Kidney glomerular epithelial cell (primary cell): ENCODE data around the gene GNG7.
A peak's percentile ranks its signal among the peaks of the same experiment; 100 is the strongest.
"Not testable (repeated sequence)": the region's sequence is repeated elsewhere in the genome, so short reads cannot be mapped to it uniquely, and the experiment has no call there.

ENCODE experiments used
- DNase-seq: peaks from one replicate; lab custom pipeline; 2025; lab: John Stamatoyannopoulos, UW

GNG7 gene

DNA sequence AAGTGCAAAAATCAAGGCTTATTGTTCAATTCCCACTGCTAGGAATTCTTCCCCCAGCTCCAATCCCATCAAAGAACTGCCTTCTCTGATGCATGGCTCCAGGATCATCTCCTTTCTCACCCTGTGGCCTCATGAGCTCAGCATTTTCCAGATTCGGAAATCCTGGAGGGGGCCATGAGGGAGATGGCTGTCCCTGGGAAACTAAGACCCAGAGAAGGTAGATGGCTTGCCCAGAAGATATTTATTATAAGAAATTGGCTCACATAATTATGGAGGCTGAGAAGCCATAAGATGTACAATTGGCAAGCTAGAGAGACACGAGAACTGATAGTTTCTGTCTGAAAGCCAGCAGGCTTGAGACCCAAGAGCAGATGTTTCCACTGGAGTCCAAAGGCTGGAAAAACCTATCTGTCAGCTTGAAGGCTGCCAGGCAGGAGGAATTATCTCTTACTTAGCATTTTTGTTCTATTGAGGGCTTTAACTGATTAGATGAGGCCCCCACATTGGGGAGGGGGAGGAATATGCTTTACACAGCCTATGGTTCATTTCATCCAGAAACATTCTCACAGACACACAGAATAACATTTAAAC, 168.0 kb downstream of the GNG7 start:
- DNase-seq, result no peak

DNA sequence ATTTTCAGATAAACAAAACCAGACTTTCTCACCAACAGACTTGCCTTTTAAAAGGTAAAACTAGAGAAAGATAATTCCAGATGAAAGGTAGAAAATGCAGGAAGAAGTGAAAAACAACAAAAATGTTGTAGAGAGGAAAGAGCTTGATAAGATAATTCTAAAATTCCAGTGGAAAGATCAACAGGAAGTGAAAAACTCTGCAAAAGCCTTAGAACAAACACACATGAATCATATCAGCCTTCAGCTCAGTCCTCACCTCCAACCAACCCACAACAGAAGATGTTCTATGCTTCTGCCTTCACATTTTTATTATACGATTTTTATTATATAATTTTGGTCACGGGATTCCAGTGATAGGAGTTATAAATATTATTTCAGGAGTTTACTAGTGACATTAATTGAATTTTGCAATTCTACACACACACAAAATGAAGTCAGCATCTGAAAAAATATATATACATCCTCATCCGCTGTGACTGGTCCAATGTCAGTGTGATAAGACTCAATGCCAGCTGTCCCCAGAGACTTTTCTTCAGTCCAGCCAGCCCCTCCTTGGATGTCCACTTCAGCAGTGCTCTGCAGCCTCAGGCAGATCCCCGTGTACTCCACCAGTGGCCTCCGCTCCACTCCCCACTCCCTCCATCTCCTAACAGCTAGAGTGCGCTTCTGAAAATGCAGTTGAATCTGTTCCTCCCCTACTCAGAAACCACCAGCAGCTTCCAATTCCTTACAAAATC, 168.6 kb downstream of the GNG7 start:
- no peak for DNase-seq

DNA sequence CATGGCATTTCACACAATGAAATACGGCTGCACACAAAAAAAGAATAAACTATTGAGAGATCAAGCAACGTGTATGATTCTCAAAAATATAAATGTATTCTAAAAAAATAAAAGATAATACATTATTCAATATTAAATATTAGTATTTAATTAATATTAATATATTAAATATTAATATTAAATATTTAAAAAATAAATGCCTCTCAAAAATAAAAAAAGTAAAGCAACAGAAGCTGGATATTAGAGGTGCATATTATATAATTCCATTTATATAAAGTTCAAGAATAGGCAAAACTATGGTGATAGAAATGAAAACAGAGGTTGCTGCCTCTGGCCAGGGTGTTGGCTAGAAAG, 169.4 kb downstream of the GNG7 start:
- no peak for DNase-seq

DNA sequence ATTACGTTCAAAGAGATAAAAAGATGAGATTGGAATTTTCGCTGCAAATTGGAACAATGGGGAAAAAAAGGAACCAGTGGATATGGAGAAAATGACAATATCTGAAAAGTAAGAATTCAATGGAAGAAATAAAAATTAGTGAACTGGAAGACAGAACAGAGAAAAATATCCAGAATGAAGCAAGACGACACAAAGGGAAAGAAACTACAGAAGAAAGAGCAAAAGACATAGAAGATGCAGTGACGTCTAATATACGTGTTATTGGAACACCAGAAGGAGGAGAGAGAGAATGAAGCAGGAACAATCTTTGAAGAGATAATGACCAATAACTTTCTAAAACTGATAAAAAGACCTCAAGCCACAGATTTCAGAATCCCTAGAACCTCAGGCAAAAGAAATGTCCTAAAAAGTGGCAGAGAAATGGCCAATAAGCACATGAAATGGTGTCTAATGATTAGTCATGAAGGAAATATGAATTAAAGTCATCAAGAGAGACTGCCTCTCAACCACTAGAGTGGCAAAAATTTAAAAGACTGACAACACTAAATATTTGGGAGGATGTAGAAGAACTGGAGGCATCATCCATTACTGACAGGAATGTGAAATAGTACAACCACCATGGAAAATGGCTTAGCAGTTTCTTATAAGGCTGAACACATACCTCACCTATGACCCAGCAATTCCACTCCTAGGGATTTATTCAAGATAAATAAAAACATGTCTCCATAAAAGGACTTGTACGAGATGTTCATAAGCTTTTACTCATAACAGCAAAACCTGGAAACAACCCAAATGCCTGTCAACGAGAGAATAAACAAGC, 170.0 kb downstream of the GNG7 start:
- peak; percentile 39 for DNase-seq

DNA sequence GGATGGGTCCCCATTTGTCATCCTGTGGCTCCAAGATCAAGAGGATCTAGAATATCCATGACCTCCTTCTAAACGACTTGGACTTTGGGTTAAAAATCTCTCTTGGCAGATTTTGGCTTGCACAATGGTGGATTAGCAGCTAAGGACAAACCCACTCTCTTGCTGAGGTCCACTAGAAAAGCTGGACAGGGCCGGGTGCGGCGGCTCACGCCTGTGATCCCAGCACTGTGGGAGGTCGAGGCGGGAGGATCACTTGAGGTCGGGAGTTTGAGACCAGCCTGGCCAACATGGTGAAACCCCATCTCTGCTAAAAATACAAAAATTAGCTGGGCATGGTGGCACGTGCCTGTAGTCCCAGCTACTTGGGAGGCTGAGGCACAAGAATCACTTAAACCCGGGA, 172.6 kb downstream of the GNG7 start:
- not testable (repeated sequence) for DNase-seq

DNA sequence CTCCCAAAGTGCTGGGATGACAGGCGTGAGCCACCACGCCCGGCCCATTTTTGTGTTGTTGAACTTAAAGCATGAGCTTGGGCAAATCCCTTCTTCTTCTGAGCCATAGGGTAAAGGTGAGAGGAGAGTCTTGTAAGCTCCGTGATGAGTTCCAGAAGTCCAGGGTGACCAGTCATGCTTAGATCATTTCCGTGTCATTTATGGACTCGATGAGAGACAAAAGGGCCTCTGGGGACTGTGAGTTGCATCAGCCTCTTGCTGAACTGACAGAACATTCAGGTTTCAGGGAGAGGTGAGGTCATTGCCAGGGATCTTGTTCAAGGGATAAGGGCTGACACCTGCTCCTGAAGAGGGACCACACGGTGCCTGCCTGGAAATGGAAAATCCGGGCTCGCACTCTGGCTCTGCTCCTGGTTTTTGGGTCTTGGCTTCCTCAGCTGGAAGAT, 173.0 kb downstream of the GNG7 start:
- no peak for DNase-seq

DNA sequence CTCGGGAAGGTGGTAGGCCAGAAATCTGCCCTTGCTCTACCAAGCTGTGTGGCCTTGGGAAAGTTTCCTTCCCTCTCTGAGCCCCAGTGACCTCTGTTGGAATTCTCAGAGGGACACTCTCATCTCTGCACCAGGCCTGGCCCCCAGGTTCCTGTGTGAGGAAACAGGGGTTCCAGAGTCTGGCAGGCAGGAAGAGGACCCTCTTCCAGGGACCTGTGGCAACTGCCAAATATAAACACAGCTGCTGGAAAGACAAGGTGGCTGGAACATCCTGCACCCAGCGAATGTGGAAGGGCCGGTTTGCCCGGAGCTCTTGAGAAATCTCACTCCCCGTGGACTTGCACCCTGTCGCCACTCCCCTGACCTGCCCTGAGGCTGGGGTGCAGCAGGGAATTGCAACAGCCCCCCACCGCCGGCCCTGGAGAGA, 173.8 kb downstream of the GNG7 start:
- DNase-seq, result no peak

DNA sequence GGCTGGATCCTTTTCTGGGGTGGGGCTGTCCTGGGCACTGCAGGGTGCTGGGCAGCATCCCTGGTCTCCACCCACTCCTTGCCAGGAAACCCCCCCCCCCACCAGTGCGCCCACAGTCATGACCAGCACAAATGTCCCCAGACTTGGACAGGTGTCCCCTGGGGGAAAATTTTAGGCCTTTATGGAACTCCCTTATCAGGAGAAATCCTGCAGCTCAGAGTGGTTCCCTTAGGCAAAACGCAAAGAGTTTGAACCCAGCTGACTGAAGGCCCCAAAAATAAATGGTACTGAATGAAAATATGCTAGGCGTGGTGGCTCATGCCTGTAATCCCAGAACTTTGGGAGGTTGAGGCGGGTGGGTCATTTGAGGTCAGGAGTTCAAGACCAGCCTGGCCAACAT, 174.8 kb downstream of the GNG7 start:
- no peak for DNase-seq

DNA sequence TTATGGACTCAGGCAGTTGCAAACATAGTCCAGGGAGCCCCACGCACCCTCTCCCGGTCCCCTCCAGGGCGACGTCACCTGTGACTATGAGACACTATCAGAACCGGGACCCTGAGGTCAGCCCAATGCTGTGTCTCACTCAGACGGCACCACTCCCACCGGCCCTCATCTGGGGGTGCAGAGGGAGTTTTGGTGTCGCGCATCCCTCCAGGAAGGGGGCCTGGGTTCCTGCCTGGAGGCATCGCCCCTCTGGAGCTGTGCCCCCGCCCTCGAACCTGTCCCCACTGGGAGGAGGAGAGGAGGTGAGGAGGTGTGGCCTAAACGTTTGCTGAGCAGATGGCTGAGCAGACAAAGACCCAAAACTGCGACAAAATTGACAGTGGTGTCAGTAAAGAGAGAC, 175.3 kb downstream of the GNG7 start:
- DNase-seq, result no peak

DNA sequence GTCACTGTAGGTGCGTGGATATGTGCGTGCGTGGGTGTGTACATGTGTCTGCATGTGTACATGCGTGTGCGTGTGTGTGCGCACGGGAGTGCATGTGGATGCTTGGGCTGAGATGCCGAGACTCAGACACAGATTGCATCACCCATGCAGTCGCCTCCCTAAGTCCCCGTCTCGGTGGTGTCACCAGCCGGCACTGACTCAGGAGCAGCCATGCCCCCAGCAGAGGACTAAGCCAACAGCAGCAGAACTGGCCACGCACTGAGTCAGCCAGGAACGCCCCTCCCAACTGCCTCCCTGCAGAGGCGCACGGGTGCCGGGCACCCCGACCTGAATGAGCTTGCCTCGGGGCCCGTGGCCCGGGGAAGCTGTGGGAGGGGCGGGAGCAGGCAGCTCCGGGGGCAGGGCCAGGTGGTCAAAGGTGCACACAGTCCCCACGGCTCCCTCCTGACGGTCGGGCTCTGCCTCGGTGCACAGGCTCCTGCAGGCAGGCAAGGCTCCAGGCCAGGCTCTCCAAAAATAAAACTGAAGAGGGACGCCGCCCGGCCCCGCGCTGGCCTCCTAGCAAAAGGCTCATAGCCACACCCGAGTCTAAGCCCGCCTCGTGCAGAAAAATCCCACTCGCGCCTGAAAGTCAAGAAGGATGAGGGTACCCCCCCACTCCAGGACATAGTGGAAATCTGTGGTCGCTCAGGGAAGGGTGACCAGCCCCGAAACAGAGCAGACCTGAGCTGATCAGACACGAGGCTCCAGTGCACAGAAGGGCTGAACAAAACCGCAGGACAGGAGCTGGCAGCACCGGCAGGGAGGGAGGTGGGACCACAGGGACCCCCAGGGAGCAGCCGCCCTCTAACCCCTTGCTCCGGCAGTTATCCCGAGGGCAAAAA, 177.4 kb downstream of the GNG7 start:
- peak; percentile 62 for DNase-seq

DNA sequence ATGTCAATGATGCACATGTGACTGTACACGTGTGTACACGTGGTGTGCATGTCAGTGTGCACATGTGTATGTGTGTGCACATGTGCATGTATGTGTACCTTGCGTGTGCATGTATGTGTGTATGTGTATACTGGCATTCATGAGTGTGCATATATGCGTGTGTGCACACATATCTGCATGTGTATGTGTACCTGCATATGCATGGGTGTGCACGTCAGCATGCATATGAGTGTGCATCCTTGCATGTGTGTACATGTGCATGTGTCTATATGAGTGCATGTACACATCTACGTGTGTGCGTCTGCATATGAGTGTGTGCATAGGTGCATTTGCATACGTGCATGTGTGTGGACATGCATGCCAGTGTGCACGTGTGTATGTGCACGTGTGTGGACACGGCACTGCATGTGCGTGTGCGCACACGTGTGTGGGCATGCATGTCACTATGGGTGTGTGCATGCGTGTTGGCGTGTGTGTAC, 178.1 kb downstream of the GNG7 start:
- DNase-seq, result no peak

DNA sequence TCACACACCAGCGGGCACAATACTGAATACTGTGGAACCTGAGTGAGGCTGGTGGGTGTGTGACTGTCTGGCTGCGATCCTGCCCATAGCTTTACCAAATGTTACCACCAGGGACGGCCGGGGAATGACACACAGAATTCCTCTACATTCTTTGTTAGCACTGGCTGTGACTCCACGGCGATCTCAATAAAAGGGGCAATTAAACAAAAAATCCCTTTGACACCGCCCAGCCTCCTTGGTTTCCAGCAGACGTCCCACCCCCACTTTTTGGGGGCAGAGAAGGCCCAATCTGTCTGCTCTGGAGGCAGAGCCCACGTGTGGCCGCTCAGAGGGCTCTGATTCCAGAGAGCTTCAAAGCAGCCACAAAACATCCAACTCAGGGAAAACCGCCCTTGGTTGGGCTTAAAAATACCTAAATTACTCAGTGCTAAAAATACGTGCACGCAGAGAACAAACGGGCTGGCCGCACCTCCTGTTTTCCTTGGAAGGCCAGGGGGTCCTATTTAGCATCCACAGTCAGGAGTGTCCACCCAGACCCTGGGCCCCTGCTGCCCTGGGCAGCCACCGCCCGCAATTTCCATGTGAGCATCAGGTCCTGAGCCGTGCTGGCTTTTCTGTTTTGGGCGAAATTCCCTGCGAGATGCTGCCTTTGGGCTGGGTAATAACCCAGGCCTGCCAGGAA, 178.7 kb downstream of the GNG7 start:
- peak; percentile 28 for DNase-seq

DNA sequence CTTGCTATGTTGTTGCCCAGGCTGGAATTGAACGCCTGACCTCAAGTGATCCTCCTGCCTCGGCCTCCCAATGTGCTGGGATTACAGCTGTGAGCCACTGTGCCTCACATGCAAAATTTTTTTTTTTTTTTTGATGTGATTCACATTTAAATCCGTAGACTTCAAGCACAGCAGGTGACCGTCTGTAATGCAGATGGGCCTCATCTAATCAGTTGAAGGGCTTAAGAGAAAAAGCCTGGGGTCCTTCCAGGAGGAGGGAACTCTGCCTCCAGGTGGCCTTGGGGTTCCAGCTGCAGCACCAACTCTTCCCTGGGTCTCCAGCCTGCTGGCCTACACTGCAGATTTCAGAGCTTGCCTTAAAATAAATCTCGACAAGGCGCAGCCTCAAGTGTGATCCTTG, 183.0 kb downstream of the GNG7 start:
- no peak for DNase-seq

DNA sequence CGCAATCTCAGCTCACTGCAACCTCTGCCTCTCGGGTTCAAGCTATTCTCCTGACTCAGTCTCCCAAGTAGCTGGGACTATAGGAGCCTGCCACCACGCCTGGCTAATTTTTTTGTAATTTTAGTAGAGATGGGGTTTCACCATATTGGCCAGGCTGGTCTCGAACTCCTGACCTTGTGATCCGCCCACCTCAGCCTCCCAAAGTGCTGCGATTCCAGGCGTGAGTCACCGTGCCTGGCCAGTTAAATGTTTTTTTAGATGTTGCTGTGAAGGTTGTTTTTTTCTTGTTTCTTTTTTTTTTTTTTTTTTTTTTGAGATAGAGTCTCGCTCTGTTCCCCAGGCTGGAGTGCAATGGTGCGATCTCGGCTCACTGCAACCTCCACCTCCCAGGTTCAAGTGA, 183.6 kb downstream of the GNG7 start:
- not testable (repeated sequence) for DNase-seq

DNA sequence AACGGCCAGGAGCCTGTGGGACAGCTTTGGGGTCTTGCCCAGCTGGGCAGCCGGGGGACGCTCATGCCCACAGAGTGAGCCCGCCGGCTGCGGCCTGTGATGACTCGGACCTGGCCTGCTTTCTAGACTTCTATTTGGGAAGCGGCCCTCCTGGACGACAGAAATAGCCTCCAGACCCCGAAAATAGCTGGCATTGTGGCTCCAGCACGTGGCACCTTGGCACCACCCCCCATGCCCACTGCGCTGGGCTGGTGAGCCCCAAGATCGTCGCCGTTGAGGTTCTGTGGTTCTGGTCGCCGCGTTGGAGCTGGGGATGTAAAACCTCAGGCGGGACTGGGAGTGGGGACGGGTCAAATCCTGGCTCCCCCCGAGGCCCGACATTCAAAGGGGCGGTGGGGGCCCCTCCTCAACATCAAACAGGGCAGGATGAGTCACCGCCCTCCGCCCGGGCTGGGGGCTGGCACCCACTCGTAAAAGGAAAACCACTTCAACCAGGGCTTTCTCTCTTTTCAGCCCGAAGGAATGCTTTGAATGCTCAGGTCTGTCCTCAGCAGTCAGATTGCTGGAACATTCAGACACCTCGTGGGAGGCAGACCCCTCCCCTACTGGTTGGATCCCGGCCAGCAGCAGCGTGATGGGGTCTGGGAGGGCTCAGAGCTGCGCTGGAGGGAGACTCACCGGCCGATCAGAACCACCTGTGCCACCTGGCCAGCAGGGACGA, 184.5 kb downstream of the GNG7 start:
- DNase-seq, result no peak

DNA sequence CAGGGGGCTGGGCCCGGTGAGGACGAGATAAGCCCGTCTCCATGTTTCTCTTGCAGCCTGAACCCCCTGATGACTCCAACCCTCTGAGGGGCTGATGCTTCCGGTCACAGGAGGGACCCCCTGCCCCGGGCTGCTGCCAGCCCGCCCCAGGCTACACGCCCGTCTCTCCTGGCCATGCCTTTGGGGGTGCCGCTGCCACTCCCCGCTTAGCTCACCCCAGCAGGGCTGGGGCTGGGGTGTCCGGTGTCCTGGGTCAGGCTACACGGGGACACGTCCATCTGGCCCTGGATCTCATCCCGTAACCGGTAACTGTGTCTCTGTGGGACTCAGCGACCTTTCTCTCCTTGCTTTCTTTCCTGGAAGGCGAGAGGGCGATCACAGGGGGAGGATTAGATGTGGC, 185.8 kb downstream of the GNG7 start:
- DNase-seq, result no peak

DNA sequence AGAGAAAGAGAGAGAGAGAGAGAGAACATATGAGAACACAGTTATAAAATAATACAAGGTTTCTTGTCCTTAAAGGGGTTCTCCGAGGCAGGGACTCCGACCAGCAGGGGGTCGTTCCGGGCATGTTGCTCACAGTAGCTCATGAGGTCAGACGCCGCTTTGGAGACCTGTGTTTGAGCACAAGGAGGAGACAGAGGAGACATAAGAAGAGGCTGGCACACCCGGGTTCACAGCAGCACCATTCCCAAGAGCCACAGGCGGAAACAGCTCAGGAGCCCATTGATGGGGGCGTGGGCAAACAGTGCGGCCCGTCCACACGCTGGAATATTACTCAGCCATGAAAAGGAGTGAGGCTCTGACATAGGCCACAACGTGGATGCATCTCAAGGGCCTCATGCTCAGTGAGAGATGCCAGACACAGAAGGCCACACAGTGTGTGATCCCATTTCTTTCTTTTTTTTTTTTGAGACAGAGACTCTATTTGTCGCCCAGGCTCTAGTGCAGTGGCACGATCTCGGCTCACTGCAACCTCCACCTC, 187.4 kb downstream of the GNG7 start:
- no peak for DNase-seq

DNA sequence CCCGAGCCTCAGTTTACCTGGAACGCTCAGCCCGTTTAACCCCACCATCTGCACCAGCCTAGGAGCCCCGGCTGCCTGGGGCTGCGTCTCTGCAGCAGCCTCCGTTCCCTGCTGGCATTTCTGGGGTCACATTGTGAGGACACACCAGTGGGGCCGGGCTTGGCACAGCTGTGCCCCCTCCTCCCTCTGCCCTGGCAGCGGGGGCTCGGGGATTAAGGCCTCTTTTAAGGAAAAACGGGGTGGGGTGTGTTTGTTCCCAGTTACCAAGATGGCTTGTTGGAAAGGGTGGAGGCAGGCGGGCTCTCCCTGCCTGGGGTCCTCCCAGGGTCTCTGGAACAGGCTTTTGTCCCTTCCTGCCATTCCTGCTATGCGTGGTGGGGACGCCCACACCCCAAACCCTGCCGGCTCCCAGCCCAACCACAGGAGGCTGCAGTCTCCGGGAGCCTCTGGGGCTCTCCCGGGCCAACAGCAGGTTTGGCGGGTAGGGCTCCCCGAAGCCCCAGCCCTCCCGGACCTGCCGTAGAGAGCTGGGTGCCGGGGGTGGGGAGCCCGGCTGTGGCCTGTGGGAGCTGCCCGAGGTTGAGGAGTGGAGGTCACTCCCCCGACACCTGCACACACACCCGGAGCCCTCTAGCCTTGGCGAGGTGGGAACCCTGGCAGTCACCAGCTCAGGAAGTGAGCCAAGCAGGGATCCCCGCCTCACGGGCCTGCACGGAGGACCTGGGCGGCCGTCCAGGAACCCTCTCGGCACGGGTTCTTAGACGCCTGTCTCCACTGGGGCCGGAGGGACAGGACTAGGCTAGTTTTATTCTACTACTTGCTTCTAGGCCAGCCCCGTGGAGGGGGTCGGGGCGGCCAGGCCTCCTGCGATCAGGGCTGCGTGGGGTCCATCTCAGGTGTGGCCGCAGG, 189.7 kb downstream of the GNG7 start:
- DNase-seq, result no peak

DNA sequence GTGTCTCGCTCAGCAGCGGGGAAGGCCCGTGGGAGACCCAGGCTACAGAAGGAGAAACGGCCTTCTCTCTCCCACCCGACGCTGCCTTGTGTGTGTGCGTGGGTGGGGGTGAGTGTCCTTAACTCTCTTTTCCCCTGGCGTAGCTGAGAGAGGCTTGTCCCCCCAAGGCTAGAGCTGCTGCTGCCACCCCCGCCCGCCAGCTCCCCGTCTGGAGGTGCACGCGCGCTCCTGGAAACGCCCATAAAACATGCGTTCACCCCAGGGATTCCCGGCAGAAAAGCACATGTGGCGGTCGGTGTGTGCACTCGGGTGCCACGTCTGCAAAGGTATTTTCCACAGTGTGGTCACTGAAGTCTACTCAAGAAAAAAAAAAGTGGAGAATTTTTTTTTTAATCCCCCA, 190.5 kb downstream of the GNG7 start:
- no peak for DNase-seq
